WTC11 (cell line): Measurements from ENCODE around the gene CCL7. TPM values are rescaled to one million over a fixed set of nuclear protein-coding genes. Genes with fewer than 3 reads are reported as not detected.

Source experiments
- ATAC-seq: fragments of 200-7000 bp; cut with Tn5 transposase; 2 replicates; pipeline ENCODE4 v1.10.0; 2021; ENCODE audit warnings: mild to moderate bottlenecking, moderate library complexity
- CTCF ChIA-PET: fragments of 300-600 bp; sonication (Branson Sonifier 250); formaldehyde crosslinking; loops from one replicate; lab custom pipeline; 2021; ENCODE audit warnings: antibody characterized with exemption; lab: Charles Lee
- POLR2A ChIA-PET: fragments of 350-600 bp; sonication (Branson Sonifier 250); formaldehyde crosslinking; loops from one replicate; lab custom pipeline; 2021; ENCODE audit warnings: antibody characterized with exemption; lab: Charles Lee
- DNase-seq: peaks from one replicate; pipeline ENCODE4 v3.0.0; 2021; ENCODE audit warnings: low spot score
- H3K27ac Mint-ChIP-seq: 2 replicates; pipeline ENCODE4 v1.8.0; 2021; ENCODE audit warnings: mixed read lengths
- H3K27me3 Mint-ChIP-seq: 2 replicates; pipeline ENCODE4 v1.8.0; 2021; ENCODE audit warnings: low read depth, mild to moderate bottlenecking, moderate library complexity, mixed read lengths
- H3K36me3 Mint-ChIP-seq: 2 replicates; pipeline ENCODE4 v1.8.0; 2021; ENCODE audit warnings: mixed read lengths
- H3K4me1 Mint-ChIP-seq: 2 replicates; pipeline ENCODE4 v1.8.0; 2022; ENCODE audit warnings: mixed read lengths
- H3K4me3 Mint-ChIP-seq: 2 replicates; pipeline ENCODE4 v1.8.0; 2021; ENCODE audit warnings: mild to moderate bottlenecking, moderate library complexity, mixed read lengths
- H3K9me3 Mint-ChIP-seq: 2 replicates; pipeline ENCODE4 v1.8.0; 2021; ENCODE audit warnings: mixed read lengths
- AFF4 ChIP-seq: sonication (generic); formaldehyde crosslinking; IDR thresholded peaks from 2 replicates; pipeline ENCODE4 v1.8.1; 2023; ENCODE audit warnings: mild to moderate bottlenecking, missing genetic modification reagents, borderline replicate concordance
- ATF1 ChIP-seq: sonication (generic); formaldehyde crosslinking; IDR thresholded peaks from 2 replicates; pipeline ENCODE4 v1.8.1; 2023; ENCODE audit warnings: mild to moderate bottlenecking, moderate library complexity, missing genetic modification reagents
- ATF3 ChIP-seq: sonication (generic); formaldehyde crosslinking; conservative IDR thresholded peaks from 2 replicates; pipeline ENCODE4 v1.8.1; 2022; ENCODE audit warnings: mild to moderate bottlenecking, missing genetic modification reagents
- ATF6 ChIP-seq: sonication (generic); formaldehyde crosslinking; IDR thresholded peaks from 2 replicates; pipeline ENCODE4 v1.8.1; 2023; ENCODE audit warnings: mild to moderate bottlenecking, missing genetic modification reagents
- E2F5 ChIP-seq: sonication (generic); formaldehyde crosslinking; IDR thresholded peaks from 2 replicates; pipeline ENCODE4 v1.8.1; 2022; ENCODE audit warnings: mild to moderate bottlenecking, moderate library complexity, missing genetic modification reagents
- HMGA2 ChIP-seq: fragments of 250-450 bp; sonication (Bioruptor Pico); IDR thresholded peaks from 2 replicates; pipeline ENCODE4 v1.4.0; 2021; ENCODE audit warnings: mild to moderate bottlenecking, moderate library complexity
- HMGXB4 ChIP-seq: sonication (generic); formaldehyde crosslinking; IDR thresholded peaks from 2 replicates; pipeline ENCODE4 v1.8.1; 2023; ENCODE audit warnings: mild to moderate bottlenecking, moderate library complexity, missing genetic modification reagents
- KAT7 ChIP-seq: sonication (generic); formaldehyde crosslinking; IDR thresholded peaks from 2 replicates; pipeline ENCODE4 v1.8.1; 2023; ENCODE audit warnings: missing genetic modification reagents, mild to moderate bottlenecking, borderline replicate concordance
- NFE2L1 ChIP-seq: sonication (generic); formaldehyde crosslinking; IDR thresholded peaks from 2 replicates; pipeline ENCODE4 v1.8.1; 2023; ENCODE audit warnings: missing genetic modification reagents
- ZNF219 ChIP-seq: sonication (generic); formaldehyde crosslinking; IDR thresholded peaks from 2 replicates; pipeline ENCODE4 v1.8.0; 2023; ENCODE audit warnings: missing genetic modification reagents, mild to moderate bottlenecking, borderline replicate concordance
- ZNF281 ChIP-seq: sonication (generic); formaldehyde crosslinking; IDR thresholded peaks from 2 replicates; pipeline ENCODE4 v1.8.0; 2023; ENCODE audit warnings: mild to moderate bottlenecking, missing genetic modification reagents
- ZNF512 ChIP-seq: sonication (generic); formaldehyde crosslinking; IDR thresholded peaks from 2 replicates; pipeline ENCODE4 v1.8.1; 2022; ENCODE audit warnings: missing genetic modification reagents, borderline replicate concordance
- total RNA-seq: library from RNA; stranded (reverse); gene quantifications from 3 replicates; pipeline ENCODE4 v1.2.3, GENCODE V29; 2021

CCL7 gene
- total RNA-seq, 1 experiment from 2014 or later: not detected

GRCh38 chr17:34305061-34305460 lies 35.0 kb downstream of the CCL7 start (continued):
- TF ChIP-seq ZNF512 (CRISPR knock-in tag): no peak
- TF ChIP-seq ATF1 (CRISPR knock-in tag): no peak
- TF ChIP-seq ATF3 (CRISPR knock-in tag): no peak
- TF ChIP-seq AFF4: no peak
- TF ChIP-seq HMGXB4 (CRISPR knock-in tag): no peak
- no peak for TF ChIP-seq NFE2L1

GRCh38 chr17:34305606-34306005 lies 35.6 kb downstream of the CCL7 start:
- no peak for ATAC-seq
- Mint-ChIP-seq H3K4me3 (no peak overlapping the region), H3K4me1 (peaks cover 5% of the 10 kb centered on the region), H3K27ac (no peak overlapping the region), H3K9me3 (no peaks in the 10 kb centered on the region), H3K36me3 (no peaks in the 10 kb centered on the region)
- CTCF ChIA-PET: interaction anchor here (0.9 to 12.7 kb wide), 7 partner anchors 12 to 273 kb away, joined by 3 to 166 read pairs (median 7); partner anchors contain the start of genes CCL1 and CCL7
- no peak for DNase-seq
- no peak for TF ChIP-seq HMGA2 (CRISPR knock-in tag)
- no peak for TF ChIP-seq E2F5 (CRISPR knock-in tag)
- no peak for TF ChIP-seq ATF6 (CRISPR knock-in tag)
- TF ChIP-seq KAT7: no peak
- TF ChIP-seq ZNF281 (CRISPR knock-in tag): no peak
- no peak for TF ChIP-seq ZNF512 (CRISPR knock-in tag)
- no peak for TF ChIP-seq ZNF219 (CRISPR knock-in tag)
- TF ChIP-seq, all 79 proteins: peak for 0
- POLR2A ChIA-PET: no interaction called here
- H3K27me3 Mint-ChIP-seq: peaks cover 4% of the 10 kb centered on the region; the same call in 1 of the 2 replicates
